ENCODE results near the gene PARP2.

The PARP2 gene

DNA sequence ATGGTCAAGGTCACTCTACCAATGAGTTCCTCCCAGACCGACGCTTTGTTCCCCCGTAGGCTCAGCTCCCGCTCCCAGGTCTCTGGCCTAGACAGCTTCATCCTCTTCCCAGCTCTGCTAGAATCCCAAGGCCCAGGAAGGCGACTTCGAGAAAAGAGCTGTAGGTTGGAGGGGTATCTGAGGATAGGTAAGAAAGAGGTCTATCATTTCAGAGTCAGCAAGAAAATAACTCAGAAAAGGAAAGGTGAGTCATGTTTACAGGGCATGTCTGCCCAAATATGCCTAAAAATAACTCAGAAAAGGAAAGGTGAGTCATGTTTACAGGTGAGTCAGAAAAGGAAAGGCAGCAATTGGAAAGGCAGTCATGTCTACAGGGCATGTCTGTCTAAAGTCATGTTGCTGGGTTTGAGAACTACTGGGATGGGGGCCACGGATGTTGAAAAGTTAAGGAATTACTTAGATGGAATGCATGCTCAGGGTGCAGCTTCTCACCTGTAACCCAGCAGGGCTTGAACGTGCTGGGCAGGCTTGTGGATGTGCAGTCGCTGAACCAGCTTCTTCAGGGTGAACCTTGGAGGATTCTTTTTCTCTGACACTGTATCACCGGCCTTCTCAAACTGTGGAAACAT is 57.6 kb downstream of the PARP2 start:
- no peak for DNase-seq

DNA sequence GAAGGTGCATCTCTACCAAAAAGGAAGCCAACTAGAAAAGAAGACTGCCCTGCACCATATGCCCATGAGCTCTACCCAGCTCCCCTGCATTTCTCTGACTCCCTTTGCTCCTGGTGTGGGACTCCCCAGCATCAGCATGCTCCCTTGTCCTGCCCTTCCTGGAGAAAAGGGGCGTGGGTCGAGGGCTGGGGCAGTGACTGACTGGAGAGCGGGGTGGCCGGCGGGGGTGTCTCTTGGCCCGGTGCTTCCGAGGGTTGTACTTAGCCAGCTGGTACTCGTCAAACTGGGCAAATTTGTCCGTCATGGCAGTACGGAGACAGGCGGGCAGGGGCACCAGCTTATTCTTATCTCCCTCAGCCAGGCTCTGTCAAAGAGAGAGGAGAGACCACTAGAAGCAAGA is 60.1 kb downstream of the PARP2 start:
- no peak for DNase-seq
